ENCODE results near the gene ZNF574.

ZNF574 gene

DNA sequence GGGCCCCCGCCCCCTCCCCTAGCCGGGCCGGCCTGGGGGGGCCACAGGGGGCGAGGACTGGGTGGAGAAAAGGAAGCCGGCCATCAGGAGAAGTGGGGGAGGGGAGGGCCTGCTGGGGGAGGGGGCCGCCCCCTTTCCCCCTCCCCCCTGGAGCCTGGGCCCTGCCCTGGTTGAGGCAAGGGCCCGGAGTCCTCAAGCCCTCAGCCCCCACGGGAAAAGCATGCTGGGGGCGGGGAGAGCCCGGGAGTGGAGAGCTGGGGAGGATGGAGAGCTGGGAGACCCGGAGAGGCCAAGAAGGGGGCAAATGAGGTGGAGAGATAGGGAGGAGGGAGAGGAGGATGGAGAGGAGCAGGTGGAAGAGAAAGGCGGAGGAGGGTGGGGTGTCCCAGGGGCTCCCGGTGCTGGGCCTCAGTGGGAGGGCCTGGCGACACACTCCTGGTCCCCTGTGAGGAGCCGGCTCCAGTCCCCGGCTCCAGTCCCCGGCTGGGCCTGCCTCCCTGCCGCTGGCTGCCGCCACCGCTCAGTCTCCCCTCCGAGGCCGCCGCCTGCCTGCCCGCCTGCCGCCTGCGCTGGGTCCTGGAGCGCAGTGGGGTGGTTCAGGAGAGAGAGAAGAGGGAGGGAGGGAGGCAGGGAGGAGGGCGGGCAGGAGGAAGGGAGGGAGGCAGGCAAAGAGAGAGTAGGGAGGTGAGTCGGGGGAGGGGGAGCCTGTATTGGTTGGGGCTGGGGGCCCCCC, 6.2 kb upstream of the ZNF574 start, which contains the start of gene GRIK5:
Gene GRIK5 (minus strand): TSS at position 588 of the 733 bp plus-strand sequence. CDS start 4,436 bp downstream, outside the sequence.
- peak; percentile 50 for ATAC-seq
- no peak for TF ChIP-seq OSR1 (CRISPR knock-in tag; IDR thresholded peaks at IDR 0.05)
- TF ChIP-seq, protein P1, sequence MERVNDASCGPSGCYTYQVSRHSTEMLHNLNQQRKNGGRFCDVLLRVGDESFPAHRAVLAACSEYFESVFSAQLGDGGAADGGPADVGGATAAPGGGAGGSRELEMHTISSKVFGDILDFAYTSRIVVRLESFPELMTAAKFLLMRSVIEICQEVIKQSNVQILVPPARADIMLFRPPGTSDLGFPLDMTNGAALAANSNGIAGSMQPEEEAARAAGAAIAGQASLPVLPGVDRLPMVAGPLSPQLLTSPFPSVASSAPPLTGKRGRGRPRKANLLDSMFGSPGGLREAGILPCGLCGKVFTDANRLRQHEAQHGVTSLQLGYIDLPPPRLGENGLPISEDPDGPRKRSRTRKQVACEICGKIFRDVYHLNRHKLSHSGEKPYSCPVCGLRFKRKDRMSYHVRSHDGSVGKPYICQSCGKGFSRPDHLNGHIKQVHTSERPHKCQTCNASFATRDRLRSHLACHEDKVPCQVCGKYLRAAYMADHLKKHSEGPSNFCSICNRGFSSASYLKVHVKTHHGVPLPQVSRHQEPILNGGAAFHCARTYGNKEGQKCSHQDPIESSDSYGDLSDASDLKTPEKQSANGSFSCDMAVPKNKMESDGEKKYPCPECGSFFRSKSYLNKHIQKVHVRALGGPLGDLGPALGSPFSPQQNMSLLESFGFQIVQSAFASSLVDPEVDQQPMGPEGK (CRISPR knock-in tag; IDR thresholded peaks at IDR 0.05; ENCODE audit: borderline replicate concordance), result peak; percentile 28; the same call in 1 of the 2 replicates

DNA sequence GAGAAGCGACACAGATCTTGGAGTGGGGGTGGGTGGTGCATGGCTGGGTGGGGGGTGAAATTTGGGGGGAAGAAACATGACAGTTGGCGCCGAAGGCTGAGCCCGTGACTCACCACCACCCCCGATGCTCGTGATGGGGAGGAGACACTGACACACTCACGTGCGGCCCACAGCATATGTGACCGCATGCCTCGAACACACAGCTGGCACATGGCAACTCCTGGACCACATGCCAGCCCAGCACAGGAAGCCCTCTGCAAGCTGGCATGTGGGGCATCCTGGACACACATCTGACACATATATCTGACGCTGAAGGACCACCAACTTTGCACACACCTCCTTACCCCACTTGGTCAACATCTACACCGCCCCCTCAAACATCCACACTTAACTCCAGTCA, 4.7 kb upstream of the ZNF574 start:
- ATAC-seq, result no peak
- TF ChIP-seq PPARA (CRISPR knock-in tag; IDR thresholded peaks at IDR 0.05; ENCODE audit: borderline replicate concordance) (no peak), ZNF70 (CRISPR knock-in tag; IDR thresholded peaks at IDR 0.05) (no peak), ZC3H10 (CRISPR knock-in tag; IDR thresholded peaks at IDR 0.05) (no peak)
- TF ChIP-seq, protein P2, sequence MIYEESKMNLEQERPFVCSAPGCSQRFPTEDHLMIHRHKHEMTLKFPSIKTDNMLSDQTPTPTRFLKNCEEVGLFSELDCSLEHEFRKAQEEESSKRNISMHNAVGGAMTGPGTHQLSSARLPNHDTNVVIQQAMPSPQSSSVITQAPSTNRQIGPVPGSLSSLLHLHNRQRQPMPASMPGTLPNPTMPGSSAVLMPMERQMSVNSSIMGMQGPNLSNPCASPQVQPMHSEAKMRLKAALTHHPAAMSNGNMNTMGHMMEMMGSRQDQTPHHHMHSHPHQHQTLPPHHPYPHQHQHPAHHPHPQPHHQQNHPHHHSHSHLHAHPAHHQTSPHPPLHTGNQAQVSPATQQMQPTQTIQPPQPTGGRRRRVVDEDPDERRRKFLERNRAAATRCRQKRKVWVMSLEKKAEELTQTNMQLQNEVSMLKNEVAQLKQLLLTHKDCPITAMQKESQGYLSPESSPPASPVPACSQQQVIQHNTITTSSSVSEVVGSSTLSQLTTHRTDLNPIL (CRISPR knock-in tag; IDR thresholded peaks at IDR 0.05; ENCODE audit: low read depth), result no peak

DNA sequence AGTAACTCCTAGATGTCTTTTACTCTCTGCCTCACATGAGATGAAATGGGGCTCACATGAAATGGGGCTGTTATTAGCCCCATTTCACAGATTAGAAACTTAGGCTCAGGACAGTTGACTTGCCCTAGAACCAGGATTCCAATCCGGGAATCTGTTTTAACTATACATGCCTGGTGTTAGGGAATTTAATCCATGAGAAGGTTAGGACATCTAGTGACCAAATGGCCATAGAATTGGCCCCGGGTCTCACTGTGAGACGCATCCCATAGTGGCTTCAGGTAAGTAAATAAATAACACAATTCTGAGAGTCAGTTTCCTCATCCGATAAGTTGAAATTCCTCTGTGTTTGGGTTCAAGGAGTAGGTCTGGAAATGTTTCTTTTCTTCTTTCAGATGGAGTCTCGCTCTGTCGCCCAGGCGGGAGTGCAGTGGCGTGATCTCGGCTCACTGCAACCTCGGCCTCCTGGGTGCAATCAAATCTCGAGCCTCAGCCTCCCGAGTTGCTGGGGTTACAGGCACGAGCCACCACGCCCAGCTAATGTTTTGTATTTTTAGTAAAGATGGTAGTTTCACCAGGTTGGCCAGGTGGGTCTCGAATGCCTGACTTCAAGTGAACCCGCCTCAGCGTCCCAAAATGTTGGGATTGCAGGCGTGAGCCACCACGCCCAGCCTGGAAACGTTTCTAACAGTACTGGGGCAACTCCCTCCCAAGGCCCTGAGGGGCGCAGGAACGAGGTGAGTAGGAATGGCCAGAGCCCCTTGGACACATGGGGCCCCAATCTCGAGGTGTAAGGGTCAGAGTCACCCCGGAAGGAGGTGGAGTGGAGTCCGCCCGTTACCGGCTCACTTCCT, 1.2 kb upstream of the ZNF574 start:
- ATAC-seq, result no peak

DNA sequence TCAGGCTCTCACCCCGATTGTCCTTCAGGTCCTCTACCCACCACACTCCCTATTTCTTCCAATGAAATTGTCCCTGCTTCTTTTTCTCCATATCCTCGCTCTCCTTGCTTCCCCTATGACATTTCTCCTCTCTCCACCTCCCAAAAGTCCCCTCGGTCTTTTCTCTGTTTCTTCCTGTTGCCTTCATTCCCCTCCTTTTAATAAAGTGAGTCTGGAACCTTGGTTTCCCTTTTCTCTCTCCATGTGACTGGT, 676 bp upstream of the ZNF574 start:
- TF ChIP-seq SNAI2 (CRISPR knock-in tag; IDR thresholded peaks at IDR 0.05), result no peak
- TF ChIP-seq, protein P3, sequence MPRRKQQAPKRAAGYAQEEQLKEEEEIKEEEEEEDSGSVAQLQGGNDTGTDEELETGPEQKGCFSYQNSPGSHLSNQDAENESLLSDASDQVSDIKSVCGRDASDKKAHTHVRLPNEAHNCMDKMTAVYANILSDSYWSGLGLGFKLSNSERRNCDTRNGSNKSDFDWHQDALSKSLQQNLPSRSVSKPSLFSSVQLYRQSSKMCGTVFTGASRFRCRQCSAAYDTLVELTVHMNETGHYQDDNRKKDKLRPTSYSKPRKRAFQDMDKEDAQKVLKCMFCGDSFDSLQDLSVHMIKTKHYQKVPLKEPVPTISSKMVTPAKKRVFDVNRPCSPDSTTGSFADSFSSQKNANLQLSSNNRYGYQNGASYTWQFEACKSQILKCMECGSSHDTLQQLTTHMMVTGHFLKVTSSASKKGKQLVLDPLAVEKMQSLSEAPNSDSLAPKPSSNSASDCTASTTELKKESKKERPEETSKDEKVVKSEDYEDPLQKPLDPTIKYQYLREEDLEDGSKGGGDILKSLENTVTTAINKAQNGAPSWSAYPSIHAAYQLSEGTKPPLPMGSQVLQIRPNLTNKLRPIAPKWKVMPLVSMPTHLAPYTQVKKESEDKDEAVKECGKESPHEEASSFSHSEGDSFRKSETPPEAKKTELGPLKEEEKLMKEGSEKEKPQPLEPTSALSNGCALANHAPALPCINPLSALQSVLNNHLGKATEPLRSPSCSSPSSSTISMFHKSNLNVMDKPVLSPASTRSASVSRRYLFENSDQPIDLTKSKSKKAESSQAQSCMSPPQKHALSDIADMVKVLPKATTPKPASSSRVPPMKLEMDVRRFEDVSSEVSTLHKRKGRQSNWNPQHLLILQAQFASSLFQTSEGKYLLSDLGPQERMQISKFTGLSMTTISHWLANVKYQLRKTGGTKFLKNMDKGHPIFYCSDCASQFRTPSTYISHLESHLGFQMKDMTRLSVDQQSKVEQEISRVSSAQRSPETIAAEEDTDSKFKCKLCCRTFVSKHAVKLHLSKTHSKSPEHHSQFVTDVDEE (CRISPR knock-in tag; IDR thresholded peaks at IDR 0.05), result no peak
- TF ChIP-seq ISL1 (CRISPR knock-in tag; IDR thresholded peaks at IDR 0.05), result no peak
- no peak for TF ChIP-seq BACH2 (CRISPR knock-in tag; IDR thresholded peaks at IDR 0.05; ENCODE audit: borderline replicate concordance)
- no peak for TF ChIP-seq GLIS3 (CRISPR knock-in tag; IDR thresholded peaks at IDR 0.05)
- no peak for TF ChIP-seq CSDC2 (CRISPR knock-in tag; IDR thresholded peaks at IDR 0.05)
- TF ChIP-seq PPARA (CRISPR knock-in tag; IDR thresholded peaks at IDR 0.05; ENCODE audit: borderline replicate concordance), result no peak
- TF ChIP-seq OSR1 (CRISPR knock-in tag; IDR thresholded peaks at IDR 0.05), result no peak
- TF ChIP-seq ZFP3 (CRISPR knock-in tag; IDR thresholded peaks at IDR 0.05), result no peak
- TF ChIP-seq ZNF565 (CRISPR knock-in tag; conservative IDR thresholded peaks at IDR 0.05; ENCODE audit: low read depth), result no peak
- no peak for TF ChIP-seq ZFP30 (CRISPR knock-in tag; IDR thresholded peaks at IDR 0.05)
- no peak for TF ChIP-seq ZNF70 (CRISPR knock-in tag; IDR thresholded peaks at IDR 0.05)
- no peak for TF ChIP-seq ZC3H10 (CRISPR knock-in tag; IDR thresholded peaks at IDR 0.05)
- TF ChIP-seq, protein P4, sequence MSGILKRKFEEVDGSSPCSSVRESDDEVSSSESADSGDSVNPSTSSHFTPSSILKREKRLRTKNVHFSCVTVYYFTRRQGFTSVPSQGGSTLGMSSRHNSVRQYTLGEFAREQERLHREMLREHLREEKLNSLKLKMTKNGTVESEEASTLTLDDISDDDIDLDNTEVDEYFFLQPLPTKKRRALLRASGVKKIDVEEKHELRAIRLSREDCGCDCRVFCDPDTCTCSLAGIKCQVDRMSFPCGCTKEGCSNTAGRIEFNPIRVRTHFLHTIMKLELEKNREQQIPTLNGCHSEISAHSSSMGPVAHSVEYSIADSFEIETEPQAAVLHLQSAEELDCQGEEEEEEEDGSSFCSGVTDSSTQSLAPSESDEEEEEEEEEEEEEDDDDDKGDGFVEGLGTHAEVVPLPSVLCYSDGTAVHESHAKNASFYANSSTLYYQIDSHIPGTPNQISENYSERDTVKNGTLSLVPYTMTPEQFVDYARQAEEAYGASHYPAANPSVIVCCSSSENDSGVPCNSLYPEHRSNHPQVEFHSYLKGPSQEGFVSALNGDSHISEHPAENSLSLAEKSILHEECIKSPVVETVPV (CRISPR knock-in tag; IDR thresholded peaks at IDR 0.05), result no peak
- TF ChIP-seq ZNF8 (CRISPR knock-in tag; IDR thresholded peaks at IDR 0.05), result no peak
- TF ChIP-seq ARNTL (CRISPR knock-in tag; IDR thresholded peaks at IDR 0.05; ENCODE audit: borderline replicate concordance, low read depth), result no peak
- peak; percentile 2 for ATAC-seq

More for the DNA sequence above, 1.2 kb upstream of the ZNF574 start:
- TF ChIP-seq ZNF70 (CRISPR knock-in tag; IDR thresholded peaks at IDR 0.05) (0 out of 2 replicates have a peak, but pooled peaks have one; percentile 13), ZNF8 (CRISPR knock-in tag; IDR thresholded peaks at IDR 0.05) (no peak)

Data from SK-N-SH treated with all-trans-retinoic acid at 6 μM for 48 hours (cell line).